ENCODE measurements around the gene ROBO1.

ROBO1 gene

DNA sequence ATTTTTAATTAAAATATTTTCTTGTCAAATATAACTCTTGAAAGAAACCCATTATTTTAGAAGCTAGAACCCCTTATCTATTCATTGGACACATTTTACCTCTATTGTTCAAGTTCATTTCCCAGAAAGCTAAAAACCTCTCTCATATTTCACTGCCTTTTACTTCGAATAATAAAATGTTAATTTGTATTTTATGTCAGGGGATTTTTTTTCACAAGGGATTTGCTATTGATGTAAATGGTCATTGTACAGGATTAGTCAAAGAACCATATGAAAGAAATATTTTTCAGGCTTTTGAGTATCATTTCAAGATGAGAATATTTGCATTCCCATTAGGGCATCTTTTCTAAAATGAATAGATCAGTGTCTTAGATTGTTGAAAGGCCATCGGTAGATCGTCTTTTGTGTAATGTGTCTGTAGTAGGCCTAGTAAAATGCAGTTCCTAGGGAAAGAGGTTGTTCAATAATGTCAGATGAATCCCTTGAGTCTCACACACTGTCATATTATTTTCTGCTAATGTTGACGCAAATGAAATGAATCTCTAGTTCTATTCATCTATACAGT, 114.5 kb downstream of the ROBO1 start:
- TF ChIP-seq, protein P1, sequence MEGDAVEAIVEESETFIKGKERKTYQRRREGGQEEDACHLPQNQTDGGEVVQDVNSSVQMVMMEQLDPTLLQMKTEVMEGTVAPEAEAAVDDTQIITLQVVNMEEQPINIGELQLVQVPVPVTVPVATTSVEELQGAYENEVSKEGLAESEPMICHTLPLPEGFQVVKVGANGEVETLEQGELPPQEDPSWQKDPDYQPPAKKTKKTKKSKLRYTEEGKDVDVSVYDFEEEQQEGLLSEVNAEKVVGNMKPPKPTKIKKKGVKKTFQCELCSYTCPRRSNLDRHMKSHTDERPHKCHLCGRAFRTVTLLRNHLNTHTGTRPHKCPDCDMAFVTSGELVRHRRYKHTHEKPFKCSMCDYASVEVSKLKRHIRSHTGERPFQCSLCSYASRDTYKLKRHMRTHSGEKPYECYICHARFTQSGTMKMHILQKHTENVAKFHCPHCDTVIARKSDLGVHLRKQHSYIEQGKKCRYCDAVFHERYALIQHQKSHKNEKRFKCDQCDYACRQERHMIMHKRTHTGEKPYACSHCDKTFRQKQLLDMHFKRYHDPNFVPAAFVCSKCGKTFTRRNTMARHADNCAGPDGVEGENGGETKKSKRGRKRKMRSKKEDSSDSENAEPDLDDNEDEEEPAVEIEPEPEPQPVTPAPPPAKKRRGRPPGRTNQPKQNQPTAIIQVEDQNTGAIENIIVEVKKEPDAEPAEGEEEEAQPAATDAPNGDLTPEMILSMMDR (IDR thresholded peaks at IDR 0.05; ENCODE audit: low read depth, low read length, missing control alignments) = no peak
- H3K4me3 ChIP-seq (ENCODE audit: low read depth, low read length) = no peak overlapping the region
- no peak for DNase-seq (ENCODE audit: low read depth)

DNA sequence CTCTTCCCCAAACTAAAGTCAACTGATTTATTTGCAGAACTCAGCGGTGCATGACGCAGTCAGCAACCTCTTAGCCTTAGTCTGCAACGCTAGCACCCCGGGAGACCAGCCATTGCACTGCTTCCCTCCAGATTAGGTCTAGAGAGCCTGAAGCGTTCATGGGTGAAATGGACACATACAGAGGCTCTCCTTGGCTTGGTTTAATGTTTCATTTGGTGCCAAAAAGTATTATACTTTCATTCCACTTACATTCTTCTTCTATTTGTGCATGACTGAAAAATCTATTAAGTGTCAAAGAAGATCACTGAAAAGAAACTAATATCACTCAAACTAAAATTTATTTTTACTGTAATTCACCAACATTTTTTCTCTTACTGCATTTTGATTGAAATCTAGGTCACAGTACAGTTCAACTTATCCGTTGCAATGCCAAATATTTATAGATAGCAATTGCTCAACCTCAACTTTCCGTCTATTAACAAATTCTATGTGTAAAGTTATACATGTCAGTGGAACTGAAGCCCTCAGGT, 116.2 kb downstream of the ROBO1 start:
- TF ChIP-seq, protein P1 (IDR thresholded peaks at IDR 0.05; ENCODE audit: low read depth, low read length, missing control alignments) = no peak
- no peak for DNase-seq (ENCODE audit: low read depth)
- H3K4me3 ChIP-seq (ENCODE audit: low read depth, low read length) = no peak overlapping the region

DNA sequence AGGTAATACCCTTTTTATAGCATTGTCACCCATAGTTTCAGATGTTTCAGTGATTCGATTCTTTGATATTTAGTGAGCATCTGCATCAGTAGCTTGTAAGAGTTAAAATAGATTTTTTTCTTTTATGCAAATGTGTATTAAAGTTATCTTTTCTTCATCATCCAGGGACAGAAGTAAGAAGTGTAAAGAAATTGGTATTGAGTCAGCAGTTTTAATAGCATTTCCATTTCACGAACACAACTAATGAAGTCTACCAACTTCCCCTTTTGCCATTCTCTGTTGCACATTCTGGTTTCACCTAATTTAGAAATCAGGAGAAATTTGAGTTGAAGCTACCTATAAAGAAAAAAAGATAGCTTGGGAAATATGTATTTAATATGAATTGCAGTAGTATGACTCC, 127.9 kb downstream of the ROBO1 start:
- H3K4me3 ChIP-seq (ENCODE audit: low read depth, low read length) = no peak overlapping the region
- DNase-seq (ENCODE audit: low read depth) = no peak
- TF ChIP-seq, protein P1 (IDR thresholded peaks at IDR 0.05; ENCODE audit: low read depth, low read length, missing control alignments) = no peak

DNA sequence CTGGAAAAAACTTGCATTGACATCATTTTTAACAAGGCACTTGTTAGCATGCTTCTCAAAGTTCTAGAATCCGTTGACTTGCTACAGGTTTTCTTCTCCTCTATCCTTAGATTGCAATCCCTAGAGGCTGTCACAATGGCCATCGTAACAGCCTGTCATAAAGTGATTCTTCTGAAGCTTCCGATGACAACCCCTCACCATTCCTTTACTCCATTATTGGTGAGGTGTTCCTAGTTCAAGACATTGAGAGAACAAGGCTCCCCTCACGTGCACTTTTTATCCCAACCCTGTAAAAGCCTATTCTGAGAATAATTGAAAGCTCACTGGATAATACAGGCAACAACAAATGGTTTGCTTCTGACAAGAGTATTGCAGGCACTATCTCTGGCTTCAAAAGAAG, 131.4 kb downstream of the ROBO1 start:
- no peak overlapping the region for H3K4me3 ChIP-seq (ENCODE audit: low read depth, low read length)
- TF ChIP-seq, protein P1 (IDR thresholded peaks at IDR 0.05; ENCODE audit: low read depth, low read length, missing control alignments) = no peak
- DNase-seq (ENCODE audit: low read depth) = no peak

DNA sequence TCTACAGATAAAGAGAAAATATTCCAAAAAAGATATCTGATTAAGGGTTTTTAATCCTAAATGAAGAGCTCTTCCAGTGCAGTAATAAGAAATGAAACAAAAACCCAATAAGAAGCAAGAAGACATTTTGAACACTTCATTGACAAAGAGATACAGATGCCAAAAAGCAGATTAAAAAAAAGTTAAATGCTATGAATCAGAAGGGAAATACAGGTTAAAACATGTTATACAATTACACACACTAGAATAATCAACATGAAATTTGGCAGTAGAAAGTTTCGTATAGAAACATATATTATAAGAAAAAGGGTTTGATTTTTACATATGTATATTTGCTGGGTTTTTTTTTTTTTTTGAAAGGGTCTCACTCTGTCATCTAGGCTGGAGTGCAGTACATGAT, 135.0 kb downstream of the ROBO1 start:
- H3K4me3 ChIP-seq (ENCODE audit: low read depth, low read length) = no peak overlapping the region
- DNase-seq (ENCODE audit: low read depth) = no peak
- TF ChIP-seq, protein P1 (IDR thresholded peaks at IDR 0.05; ENCODE audit: low read depth, low read length, missing control alignments) = no peak

DNA sequence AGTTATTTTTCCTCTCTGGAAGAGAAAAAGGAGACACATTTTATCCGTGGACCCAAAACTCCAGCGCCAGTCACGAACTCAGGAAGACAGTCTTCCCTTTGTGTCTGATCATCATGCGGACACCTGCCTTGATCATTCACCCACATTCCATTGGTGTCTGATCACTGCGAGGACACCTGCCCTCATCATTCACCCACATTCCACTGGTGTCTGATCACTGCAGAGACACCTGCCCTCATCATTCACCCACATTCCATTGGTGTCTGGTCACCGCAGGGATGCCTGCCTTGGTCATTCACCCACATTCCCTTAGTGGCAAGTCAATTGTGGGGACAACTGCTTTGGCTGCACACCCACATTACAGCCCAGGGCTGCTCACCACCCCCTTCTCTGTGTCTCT, 148.9 kb downstream of the ROBO1 start:
- no peak for DNase-seq (ENCODE audit: low read depth)
- TF ChIP-seq, protein P1 (IDR thresholded peaks at IDR 0.05; ENCODE audit: low read depth, low read length, missing control alignments) = no peak
- no peak overlapping the region for H3K4me3 ChIP-seq (ENCODE audit: low read depth, low read length)

DNA sequence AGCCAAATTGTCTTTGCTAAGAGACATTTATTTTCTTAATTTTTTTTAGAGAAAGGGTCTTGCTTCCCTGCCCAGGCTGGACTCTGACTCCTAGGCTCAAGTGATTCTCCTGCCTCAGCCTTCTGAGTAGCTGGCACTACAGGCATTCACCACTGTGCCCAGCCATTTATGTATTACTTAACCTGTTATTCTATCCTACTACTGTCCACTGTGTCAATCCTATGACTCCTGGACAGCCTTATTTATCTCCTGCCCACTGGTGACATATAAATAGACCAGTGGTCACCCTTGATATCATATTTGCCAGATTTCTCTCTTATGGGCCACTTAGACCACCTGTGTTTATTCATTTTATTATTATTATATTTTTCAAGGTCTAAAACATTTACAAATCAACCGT, 161.4 kb downstream of the ROBO1 start:
- no peak for DNase-seq (ENCODE audit: low read depth)
- H3K4me3 ChIP-seq (ENCODE audit: low read depth, low read length) = no peak overlapping the region
- TF ChIP-seq, protein P1 (IDR thresholded peaks at IDR 0.05; ENCODE audit: low read depth, low read length, missing control alignments) = no peak
